Measurements from ENCODE around the gene KLHL15.

GRCh38 chrX:24026432-24026831 lies 554 bp downstream of the KLHL15 start:
- no peak for TF ChIP-seq ZNF749 (CRISPR knock-in tag; IDR thresholded peaks at IDR 0.05; ENCODE audit: borderline replicate concordance)
- no peak for TF ChIP-seq SIN3A (IDR thresholded peaks at IDR 0.05; ENCODE audit: borderline replicate concordance, low read depth, low read length)
- no peak for TF ChIP-seq TOPORS (CRISPR knock-in tag; IDR thresholded peaks at IDR 0.05)
- no peak for TF ChIP-seq ZNF788 (CRISPR knock-in tag; IDR thresholded peaks at IDR 0.05; ENCODE audit: borderline replicate concordance)
- TF ChIP-seq ZNF720 (CRISPR knock-in tag; IDR thresholded peaks at IDR 0.05), result no peak
- TF ChIP-seq ZNF274 (CRISPR knock-in tag; IDR thresholded peaks at IDR 0.05), result no peak
- no peak for TF ChIP-seq CCAR2 (optimal IDR thresholded peaks at IDR 0.05; ENCODE audit: low read depth, low read length)
- TF ChIP-seq HINFP (CRISPR knock-in tag; IDR thresholded peaks at IDR 0.05; ENCODE audit: low read depth), result no peak
- no peak for TF ChIP-seq POLR2AphosphoS5 (IDR thresholded peaks at IDR 0.05; ENCODE audit: low read depth, low read length)
- TF ChIP-seq HOXA7 (CRISPR knock-in tag; IDR thresholded peaks at IDR 0.05), result no peak
- TF ChIP-seq HOMEZ (CRISPR knock-in tag; IDR thresholded peaks at IDR 0.05; ENCODE audit: low read depth), result no peak
- no peak for TF ChIP-seq MLX (CRISPR knock-in tag; IDR thresholded peaks at IDR 0.05)
- TF ChIP-seq EZH2 (conservative IDR thresholded peaks at IDR 0.05; ENCODE audit: low read depth, low read length), result no peak

All from HepG2 (cell line).